Stimulated activated CD8-positive, alpha-beta memory T cell treated with anti-CD3 and anti-CD28 coated beads, Interleukin-15, amount 100 ng/mL, for 4 hours (primary cell): ENCODE data around the gene DOCK2.

Experiments
- DNase-seq, 2 donors: peaks; one replicate each; pipeline ENCODE4 v3.0.0-alpha.2; 2020; ENCODE audit warnings: low read depth in 2 of 2

The DOCK2 gene

DNA sequence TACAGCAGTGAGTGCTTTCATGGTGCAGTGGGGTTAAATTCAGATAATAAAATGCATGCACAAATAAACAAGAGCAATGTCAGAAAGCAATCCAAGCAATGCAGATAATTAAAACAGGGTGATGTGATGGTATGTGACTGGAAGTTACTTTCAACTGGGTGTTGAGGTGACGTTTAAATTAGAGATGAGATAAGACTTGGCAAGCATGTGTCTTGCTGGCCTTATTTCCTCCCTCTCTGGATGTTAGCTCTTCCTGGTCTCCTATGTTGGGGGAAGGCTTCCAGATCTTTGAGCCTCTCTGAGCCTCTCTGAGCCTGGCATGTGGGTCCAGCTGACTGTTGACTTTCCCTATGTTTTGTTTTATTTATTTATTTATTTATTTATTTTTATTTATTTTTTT is 54.4 kb downstream of the DOCK2 start:
- DNase-seq: no peak

DNA sequence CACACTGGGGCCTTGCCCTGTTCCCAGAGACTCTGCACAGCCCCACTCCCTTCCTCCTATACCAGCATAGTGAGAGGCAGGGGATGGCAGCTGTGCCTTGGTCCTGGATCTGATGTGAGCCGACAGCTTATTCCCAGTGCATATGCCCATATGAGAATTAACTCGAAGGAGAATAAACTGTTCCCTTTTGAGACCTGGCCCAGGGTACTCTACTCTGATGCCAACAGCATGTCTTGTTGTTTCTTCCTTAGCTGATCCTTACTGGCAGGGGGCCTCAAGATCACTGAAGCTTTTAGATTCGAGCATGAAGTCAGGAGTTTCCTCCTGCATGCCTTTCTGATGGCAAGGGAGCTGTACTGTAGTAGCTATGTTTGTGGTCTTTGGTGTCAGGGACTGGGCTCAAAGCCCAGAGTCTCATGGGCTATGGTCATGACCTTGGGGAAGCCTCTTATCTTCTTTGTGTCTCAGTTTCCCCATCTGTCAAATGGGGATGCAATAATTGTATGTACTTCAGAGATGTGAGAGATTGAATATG is 57.1 kb downstream of the DOCK2 start:
- no peak for DNase-seq

DNA sequence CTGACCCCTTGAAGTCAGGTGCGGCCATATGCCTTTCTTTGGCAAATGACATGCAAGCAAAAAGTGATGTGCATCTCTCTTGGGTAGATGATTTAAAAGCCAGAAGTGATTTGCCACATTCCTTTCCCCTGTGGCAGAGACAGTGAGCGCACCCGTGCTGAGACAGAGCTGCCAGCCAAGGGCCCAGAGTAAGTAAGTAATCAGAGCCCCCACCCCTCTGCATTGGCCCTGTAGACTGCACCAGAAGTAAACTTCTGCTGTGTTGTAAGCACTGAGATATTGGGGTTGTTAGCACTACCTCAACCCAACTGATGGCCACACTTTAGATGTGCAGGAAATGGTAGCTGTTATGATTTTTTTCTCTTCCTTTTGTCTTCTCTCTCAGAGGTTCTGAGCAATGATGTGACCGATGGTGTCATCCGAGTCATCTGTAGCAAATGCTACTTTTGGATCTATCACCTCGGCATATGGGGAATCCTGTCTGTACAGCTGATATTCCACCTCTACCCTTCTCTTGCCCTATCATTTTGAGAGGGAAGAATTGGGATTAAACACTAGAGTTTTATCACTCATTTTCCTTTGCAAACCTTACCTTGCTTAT is 58.0 kb downstream of the DOCK2 start:
- DNase-seq: no peak

DNA sequence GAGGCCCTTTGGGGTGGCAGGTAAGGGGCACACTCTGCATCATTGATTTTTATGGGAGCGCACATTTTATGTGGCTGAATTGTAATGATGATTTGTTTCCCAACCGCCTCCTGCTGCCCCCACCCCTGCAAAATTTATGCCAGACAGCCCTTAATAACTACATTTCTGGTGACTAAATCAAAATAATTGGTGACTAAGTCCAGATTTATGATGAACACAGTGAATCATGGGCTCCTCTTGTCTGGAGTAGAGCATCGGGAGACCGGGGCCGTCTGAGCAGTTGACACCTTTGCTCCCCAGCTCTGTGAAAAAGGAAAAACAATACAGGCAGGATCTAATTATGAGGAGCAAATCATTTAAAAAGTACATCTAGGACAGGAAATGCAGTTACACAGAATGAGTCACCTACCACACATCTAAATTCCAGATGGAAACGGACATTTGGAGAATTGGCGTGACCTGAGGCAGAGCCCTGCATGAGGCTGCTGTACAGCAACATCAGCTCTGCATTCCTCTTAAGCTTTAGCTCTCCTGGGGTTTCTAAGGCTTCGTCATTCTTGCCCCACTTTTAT is 58.9 kb downstream of the DOCK2 start:
- no peak for DNase-seq

DNA sequence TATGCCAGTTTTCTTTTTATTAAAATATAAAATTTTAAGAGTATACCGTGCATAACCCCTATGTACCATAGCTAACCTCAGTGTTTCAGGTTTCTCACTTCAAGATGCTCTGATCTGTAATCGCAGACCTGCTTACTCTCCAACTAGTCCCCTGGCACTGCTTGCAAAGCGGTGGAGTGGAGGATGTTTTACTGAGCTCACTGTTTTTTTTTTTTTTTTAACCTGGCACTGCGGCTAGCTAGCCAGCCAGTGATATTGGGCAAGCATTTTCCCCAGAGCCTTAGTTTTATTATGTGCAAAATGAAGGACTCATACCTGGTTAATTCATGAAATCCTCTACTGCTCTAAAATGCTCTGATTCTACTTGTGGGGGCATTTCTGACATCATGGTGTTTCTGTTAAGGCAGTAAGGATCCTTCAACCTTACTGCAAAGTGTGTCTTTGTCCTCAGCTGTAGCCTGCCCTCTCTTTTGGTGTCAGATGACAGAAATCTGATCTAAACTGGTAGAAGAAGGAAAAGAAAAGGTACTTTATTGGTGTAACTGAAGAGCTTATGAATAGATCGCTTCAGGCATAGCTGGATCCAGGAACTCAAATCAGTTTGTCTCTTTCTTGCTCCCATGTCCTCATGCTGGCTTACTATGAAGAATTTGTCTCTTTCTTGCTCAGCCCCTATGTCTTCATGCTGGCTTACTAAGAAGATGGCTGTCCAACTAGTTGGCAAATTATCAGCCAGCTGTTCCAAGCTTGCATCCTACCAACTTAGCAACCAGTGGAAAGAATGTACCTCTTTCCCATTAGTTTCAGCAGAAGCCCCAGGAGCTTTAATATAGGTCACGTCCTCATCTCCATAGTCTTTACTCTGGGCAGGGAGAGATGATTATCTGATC is 59.8 kb downstream of the DOCK2 start:
- no peak for DNase-seq

DNA sequence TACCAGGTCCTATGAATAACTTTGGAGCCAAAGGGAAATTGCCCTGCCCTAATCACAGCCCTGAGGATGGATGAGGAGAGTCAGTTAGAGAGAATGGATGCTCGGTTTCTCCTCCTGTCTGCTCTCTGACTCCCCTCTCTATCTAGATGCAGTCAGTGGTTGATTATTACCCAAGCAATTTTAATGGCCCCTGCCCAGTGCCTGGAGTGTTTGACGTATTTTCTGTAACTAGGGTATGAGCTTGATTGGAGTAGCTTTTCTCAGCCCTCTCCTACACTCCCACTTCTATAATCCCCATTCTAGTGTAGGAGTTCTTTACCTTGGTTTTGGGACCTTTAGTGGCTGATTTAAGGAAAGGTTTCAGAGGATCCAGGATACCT is 60.4 kb downstream of the DOCK2 start:
- DNase-seq: no peak

DNA sequence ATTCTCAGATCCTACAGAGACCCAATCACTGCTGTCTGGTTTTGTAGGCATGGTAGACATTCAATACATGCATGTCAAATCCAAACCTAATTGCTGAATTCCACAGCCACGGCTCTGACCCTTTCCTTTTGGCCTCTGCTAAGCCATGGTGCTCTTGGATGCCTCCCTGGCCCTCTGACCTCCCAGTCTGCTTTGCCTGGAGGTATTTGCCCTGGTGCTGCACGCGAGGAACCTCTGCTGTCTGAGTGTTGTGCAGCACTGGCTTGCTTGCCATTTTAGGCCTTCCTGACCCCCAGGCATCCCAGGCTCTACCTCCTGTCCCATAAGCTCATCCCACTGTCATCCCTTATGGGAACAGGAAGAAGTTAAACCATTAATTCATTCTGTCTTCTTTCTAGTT is 60.9 kb downstream of the DOCK2 start:
- no peak for DNase-seq

DNA sequence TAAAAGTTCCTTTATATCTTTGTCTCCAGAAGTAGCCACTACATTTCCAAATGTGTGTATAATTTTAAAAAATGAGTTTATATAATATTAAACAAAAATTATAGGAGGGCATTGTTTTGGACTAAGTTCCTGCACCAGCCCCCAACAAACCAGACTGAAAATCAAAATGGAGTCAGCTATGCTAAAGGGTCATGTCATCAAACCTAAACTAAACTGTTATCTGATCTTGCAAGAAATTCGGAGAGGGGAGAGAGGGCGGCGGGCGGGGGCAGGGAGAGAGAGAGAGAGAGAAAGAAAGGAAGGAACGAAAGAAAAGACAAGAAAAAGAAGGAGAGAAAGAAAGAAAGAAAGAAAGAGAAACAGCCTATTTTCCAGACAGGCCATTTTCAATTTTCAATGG is 63.5 kb downstream of the DOCK2 start:
- no peak for DNase-seq

DNA sequence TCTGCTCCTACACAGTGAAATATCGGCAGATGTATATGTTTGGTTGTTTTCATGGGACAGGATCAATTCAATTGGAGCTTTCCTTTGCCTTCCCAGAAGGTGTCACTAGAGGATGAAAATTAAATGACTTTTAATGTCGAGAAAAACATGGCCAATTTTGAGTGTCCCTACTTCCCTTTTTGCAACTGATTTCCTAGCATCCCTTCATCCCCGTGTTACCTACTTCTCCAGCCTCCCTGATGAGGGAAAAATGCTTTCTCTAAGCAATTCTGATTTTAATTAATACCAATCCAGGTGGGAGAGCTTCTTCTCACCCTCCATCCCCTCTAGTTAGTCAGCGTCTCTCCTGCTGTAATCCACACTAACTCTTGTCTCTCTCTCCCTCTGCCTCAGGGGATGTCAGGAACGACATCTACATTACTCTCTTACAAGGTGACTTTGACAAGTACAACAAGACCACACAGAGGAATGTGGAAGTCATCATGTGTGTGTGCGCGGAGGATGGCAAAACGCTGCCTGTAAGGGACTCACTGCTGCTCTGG is 64.9 kb downstream of the DOCK2 start:
- DNase-seq: no peak

DNA sequence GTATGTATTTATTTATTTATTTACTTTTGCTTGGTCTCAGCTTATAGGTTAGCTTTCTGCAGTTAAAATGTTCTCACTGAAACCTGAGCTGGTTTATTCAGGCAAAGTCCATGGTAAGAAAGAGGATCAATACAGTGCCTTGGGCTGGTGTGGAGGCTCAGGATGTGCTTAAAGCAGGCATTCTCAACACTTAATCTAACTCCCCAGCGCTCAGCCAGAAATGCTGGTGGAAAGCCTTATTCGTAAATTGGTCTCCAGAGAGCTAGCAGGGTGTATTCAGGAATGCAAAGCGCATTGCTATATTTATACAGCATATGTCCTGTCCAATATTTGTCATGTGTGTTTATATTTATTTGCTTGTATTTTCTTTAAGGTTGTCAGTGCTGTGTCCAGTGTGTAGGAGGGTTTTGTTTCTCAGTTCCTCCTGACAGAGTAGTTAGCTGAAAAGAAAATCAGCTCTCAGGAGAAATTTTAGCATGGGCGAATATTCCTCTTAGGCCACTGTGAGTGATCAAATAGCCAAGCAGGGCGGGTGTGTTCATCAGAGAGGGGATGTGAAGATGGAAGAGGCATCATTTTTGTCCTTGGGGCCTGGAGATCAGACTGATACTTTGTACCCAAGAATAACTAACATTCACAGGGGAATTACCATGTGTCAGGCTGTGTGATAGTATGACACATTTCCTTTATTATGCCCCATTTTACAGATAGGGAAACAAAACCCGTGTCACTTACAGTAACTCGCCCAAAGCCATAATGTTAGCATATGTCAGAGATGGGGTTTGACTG is 65.8 kb downstream of the DOCK2 start:
- DNase-seq: no peak

DNA sequence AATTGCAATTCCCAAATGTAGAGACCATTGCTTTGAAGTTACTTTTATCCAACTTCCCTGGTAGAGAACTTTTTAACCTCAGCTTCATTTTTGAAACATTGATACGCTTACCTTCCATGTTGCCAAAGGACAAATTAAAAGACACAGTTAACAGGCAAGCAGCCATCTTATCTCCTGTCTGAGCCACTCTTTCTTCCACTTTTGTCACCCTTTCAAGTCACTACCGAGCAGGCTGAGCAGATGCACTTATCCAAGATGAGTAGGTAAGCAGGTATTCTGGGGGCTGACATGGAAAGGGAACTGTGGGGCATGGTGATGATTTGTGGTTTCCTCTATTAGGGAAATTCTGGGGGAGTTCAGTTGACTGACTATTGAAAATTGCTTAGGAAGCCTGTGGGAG is 66.7 kb downstream of the DOCK2 start:
- DNase-seq: no peak

DNA sequence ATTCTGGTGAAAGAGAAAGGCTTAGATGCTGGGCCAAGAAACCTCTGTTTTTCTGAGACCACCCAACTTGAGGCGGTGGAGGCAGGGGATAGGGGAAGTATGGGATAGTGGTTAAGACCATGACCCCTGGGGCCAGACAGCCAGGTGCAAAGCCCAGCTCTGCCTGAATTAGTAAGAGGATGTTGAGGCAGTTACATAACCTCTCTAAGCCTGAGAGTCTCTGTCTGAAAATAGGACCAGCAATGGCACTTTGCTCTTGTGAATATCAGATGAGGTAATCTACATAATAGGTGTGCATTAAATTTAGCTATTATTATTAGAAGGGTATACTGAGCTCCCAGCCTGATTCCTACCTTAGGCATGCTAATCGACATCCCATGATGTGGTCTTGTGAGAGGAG is 68.2 kb downstream of the DOCK2 start:
- no peak for DNase-seq

DNA sequence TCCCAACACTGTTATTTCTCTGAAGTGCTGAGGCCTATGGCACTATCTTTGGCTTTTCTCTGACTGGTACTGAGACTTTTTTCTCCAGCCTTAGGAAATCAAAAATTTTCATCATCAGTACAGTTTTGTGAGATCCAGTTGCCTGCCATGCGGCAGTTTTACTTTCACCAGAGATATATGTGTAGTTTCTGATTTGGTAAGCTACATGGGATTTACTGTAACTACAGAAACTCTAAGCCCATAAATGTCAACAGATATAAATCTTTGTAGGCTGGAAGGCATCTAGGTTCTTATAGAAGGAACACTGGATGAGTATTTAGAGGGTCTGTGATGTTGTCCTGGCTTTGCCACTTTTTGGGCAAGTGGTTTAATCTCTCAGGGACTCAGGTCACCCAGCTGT is 69.0 kb downstream of the DOCK2 start:
- DNase-seq: no peak

DNA sequence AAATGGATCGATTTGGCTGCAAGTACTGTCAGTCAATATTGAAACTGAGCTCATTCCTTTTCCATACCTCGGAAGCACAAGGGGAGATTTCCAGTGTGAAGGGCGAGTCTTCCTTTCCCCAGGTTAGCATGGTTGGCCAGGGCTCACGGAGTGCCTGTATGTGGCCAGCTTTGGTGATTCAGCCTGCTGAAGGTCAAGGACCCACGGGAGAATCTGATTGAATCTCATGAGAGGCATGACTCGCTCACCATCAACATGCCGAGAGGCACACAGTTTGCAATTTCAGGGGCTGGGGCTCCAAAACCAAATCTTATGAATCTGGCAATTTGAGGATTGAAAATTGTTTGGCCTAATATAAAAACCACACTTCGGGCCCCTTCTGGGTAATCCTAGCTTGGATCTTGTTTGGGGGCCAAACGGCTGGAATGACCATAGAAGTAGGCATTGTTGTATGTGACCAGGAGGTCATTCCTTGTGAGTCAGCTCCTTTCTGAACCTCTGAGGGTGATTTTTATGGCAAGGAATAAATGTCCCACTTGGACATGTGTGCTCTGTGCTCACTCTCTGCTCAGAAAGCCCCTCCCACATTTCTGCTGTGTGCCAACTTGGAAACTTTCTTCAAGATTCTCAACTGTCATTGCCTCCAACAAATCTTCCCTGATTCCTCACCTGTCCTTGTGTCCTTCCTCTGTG is 69.8 kb downstream of the DOCK2 start:
- DNase-seq: no peak

DNA sequence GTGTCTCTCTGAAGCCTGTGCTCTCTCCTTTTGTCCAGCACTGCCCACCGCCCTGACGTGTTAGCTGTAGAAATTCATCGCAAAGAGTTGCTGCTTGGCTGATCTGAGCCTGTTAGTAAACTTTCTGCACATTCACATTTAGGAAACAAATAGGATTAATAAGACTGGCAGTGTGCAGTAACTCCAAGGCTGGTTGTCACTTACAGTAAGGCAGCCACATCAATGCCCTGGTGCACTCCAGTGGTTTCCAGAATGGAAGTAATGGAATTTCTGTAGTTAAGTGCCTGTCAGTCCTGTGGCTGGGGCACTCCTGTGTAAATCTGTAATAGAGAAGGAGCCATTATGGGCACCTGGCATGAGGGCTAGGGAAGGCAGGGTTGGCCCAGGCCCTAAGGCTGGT is 70.6 kb downstream of the DOCK2 start:
- no peak for DNase-seq

DNA sequence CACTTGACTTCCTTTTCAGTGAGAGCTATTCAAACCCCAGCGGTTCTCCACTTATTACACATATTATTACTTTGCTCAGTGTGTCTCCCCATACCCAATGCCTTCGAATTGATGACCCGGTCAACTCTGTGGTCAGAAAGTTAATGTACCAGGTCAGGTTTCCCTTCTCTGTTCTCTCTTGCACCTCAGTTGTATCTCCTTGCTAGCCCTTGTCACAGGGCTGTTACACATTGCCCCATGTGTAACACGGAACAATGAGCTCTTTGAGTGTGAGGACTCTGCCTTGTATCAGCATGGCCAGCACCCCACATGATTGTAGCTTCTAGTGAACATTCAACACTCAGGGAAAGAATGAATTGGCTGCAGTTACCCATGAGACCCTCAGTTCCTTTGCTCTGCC is 73.6 kb downstream of the DOCK2 start:
- no peak for DNase-seq

DNA sequence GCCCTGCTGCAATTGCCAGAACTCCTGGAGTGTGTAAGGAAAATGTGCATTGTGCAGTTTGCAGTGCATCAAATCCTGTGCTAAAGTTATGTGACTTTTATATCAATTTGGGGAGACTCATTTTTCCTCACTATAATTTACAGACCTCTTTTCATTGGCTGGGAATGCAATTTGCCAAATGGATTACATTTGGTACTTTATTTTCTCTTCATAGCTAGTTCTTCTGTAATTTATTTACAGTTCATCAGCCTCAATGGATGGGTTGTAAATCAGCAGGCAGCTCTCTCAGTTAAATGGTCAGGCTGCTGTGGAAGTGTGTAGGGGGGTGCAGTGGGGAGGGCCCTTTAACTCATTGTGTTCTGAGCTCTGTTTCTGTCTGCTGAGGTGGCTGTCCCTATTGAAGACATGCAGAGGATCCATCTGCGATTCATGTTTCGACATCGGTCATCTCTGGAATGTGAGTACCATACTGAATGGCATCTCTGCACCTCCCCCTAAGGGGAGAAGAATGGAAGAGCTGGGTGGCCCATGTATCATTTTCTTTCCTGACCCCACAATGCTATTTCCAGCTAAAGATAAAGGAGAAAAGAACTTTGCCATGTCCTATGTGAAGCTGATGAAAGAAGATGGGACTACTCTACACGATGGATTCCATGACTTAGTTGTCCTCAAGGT is 74.6 kb downstream of the DOCK2 start:
- DNase-seq: no peak

DNA sequence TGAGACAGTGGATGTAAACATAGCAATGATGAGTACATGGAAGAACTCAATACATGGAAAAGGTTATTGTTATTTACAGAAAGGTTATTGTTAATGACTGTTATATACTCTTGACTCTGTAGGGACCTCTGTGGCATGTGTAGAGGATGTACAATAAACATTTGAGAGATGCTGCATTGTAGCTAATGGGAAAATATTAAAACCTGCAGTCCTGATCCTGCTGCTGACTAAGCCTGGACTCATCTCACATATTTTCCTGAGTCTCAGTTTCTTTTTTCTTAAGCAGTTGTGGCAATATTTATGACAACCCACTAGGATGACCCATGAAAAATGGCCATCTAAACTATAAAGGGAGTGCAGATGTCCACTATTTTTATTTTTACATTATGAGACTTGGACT is 75.4 kb downstream of the DOCK2 start:
- no peak for DNase-seq

DNA sequence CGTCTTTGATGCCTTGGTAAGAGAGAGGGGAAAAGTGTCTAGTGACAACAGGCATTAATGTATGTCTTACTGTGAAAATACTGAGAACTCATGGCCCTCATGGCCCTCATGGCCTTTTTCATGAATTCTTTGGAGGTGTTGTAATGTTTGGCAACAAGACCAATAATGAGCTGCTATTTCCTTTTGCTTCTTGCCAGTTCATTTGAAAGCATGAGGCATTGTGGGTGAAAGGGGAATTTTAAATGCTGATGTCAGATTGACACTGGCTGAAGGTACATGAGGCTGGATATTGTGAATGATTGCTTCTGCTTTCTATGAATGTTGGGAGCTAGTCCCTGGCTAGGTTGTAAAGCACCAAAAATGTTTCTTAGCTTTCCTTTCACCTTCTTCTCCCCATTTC is 79.2 kb downstream of the DOCK2 start:
- no peak for DNase-seq

DNA sequence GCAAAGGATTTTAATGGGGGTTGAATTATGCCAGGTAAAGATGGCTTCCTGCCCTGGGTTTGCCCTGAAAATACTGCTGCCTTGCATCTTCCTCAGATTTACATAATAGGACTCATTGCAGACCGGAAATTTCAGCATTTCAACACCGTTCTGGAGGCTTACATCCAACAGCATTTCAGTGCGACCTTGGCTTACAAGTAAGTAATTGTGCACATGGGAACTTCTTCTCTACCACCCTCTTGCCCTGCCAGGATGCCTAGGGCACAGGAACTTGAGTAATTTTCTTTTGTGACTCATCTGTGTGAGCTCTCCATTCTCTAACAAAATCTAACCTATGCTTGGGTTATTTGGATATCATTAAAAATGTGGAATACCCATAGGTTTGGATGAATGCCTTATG is 80.2 kb downstream of the DOCK2 start:
- DNase-seq: no peak
